ENCODE data around the gene PRKN. TPM values are rescaled to one million over a fixed set of nuclear protein-coding genes. Genes with fewer than 3 reads are reported as not detected.
"Not testable (repeated sequence)": the region's sequence is repeated elsewhere in the genome, so short reads cannot be mapped to it uniquely, and the experiment has no call there.

The PRKN gene
- total RNA-seq, 2 donors from 2014 or later = 15.7 to 19.3 TPM

DNA sequence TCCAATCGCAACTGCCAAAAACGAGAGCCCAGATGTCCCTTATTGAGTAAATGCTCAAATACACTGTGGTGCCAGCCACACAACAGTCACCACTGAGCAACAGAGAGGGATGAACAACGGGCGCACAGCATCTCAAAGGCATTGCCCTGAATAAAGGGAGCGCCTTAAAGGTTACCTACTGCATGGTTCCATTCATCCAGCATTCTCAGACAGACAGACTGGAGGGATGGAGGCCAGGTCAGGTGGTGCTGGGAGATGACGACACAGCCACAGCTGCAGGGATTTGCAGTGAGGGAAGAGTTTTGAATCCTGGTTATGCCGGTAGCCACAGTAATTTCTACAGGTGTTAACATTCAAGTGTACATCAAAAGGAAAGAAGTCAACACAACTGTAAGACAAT is 838.2 kb downstream of the PRKN start:
- Histone ChIP-seq H3K36me3 (no peaks in the 10 kb centered on the region), H3K27ac (no peak overlapping the region), H3K9me3 (no peaks in the 10 kb centered on the region), H3K4me3 (no peak overlapping the region), H3K27me3 (no peaks in the 10 kb centered on the region), H3K4me1 (no peaks in the 10 kb centered on the region)
- DNase-seq (ENCODE audit: low spot score) = no peak
- TF ChIP-seq, protein P1, sequence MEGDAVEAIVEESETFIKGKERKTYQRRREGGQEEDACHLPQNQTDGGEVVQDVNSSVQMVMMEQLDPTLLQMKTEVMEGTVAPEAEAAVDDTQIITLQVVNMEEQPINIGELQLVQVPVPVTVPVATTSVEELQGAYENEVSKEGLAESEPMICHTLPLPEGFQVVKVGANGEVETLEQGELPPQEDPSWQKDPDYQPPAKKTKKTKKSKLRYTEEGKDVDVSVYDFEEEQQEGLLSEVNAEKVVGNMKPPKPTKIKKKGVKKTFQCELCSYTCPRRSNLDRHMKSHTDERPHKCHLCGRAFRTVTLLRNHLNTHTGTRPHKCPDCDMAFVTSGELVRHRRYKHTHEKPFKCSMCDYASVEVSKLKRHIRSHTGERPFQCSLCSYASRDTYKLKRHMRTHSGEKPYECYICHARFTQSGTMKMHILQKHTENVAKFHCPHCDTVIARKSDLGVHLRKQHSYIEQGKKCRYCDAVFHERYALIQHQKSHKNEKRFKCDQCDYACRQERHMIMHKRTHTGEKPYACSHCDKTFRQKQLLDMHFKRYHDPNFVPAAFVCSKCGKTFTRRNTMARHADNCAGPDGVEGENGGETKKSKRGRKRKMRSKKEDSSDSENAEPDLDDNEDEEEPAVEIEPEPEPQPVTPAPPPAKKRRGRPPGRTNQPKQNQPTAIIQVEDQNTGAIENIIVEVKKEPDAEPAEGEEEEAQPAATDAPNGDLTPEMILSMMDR (IDR thresholded peaks at IDR 0.05) = no peak

DNA sequence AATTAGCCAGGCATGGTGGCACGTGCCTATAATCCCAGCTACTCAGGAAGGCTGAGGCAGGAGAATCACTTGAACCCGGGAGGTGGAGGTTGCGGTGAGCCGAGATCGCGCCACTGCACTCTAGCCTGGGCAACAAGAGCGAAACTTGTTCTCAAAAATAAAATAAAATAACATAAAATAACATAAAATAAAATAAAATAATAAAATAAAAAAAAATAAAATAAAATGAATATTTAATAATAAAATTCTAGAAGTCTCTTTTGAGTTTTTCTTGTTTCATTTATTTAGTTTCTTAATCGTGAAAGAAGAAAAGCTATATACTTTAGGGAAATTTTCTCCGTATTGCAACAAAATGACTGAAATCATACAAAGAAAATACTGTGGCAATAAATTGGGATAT is 841.0 kb downstream of the PRKN start:
- not testable (repeated sequence) for H3K4me3 ChIP-seq; H3K27me3 ChIP-seq; H3K9me3 ChIP-seq; H3K4me1 ChIP-seq; H3K27ac ChIP-seq; DNase-seq (ENCODE audit: low spot score); H3K36me3 ChIP-seq

DNA sequence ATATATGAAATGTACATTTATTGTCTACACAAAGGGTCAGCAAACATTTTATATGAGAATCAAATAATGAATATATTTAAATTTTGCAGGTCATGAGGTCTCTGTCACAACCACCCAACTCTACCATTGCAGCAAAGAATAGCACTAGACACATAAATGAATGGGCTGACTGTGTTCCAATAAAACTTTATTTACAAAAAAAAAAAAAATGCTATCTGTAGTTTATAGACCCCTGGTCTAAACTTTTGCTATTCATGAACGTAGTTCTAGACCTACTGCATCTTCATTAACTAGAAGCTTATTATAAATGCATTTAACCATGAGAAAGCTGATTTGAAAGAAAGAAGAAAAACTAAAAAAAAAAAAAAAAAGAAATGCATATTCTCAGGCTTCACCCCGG is 842.8 kb downstream of the PRKN start:
- Histone ChIP-seq H3K27ac (no peak overlapping the region), H3K4me3 (no peak overlapping the region), H3K4me1 (no peaks in the 10 kb centered on the region), H3K27me3 (no peaks in the 10 kb centered on the region), H3K9me3 (no peaks in the 10 kb centered on the region), H3K36me3 (no peaks in the 10 kb centered on the region)
- TF ChIP-seq, protein P1 (IDR thresholded peaks at IDR 0.05) = no peak
- DNase-seq (ENCODE audit: low spot score) = no peak

DNA sequence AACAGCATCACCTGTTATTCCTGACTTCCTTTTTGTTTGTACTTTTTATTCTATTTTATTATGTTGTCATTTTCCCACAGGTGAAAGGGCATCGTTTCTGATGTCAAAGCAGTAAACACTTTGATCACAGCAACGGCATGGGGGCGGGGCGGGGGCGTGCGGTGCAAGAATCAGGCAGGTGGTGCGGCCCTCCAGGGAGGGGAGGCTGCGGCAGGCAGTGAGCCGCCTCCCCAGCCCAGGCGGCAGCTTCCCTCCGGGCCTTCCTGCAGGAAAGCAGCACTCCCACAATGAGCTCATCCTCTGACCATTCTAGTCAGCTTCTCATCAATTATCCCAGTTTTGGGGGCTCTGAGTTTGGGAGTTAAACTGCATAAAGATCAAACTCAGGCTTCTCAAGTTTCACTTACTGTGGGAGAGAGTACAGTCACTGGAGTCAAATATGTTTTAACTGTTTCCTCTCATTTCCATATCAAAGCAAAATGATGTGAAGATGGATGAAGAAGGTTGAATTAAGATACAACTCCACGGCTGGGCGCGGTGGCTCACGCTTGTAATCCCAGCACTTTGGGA is 845.3 kb downstream of the PRKN start:
- no peaks in the 10 kb centered on the region for H3K9me3 ChIP-seq
- TF ChIP-seq, protein P1 (IDR thresholded peaks at IDR 0.05) = no peak
- no peaks in the 10 kb centered on the region for H3K27me3 ChIP-seq
- no peak for DNase-seq (ENCODE audit: low spot score)
- no peaks in the 10 kb centered on the region for H3K36me3 ChIP-seq
- no peaks in the 10 kb centered on the region for H3K4me1 ChIP-seq
- no peak overlapping the region for H3K27ac ChIP-seq
- H3K4me3 ChIP-seq = no peak overlapping the region

DNA sequence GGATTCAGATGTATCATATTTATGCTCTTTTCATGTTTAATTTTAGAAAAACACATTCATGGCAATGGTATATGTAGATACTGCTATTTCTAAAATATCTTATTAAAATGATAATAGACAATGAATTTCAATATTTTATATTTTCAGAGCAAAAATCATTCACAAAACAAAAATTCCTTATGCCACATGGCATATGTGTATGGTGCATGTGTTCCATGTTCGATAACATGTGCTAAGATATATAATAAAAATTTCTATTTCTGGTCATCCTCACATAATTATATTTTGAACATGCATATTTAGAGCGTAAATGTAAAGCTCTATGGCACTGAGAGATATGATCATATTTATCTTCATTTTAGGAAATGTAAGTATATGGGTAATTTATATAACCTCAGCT is 847.5 kb downstream of the PRKN start:
- H3K9me3 ChIP-seq = no peaks in the 10 kb centered on the region
- TF ChIP-seq, protein P1 (IDR thresholded peaks at IDR 0.05) = no peak
- no peak overlapping the region for H3K27ac ChIP-seq
- H3K4me1 ChIP-seq = no peaks in the 10 kb centered on the region
- no peaks in the 10 kb centered on the region for H3K36me3 ChIP-seq
- H3K27me3 ChIP-seq = no peaks in the 10 kb centered on the region
- no peak for DNase-seq (ENCODE audit: low spot score)
- no peak overlapping the region for H3K4me3 ChIP-seq

DNA sequence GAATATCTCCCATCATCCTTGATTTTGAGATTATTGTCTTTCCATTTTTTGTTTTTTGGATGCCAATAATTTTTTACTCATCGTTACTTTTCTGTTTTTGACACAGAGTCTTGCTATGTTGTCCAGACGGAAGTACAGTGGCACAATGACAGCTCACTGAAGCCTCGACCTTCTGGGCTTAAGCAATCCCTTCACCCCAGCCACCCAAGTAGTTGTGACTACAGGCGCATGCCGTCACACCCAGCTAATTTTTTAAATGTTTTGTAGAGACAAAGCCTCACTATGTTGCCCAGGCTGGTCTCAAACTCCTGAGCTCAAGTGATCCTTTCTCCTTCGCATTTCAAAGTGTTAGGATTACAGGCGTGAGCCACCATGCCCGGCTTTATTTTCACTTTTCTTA is 851.3 kb downstream of the PRKN start:
- no peak for DNase-seq (ENCODE audit: low spot score)
- no peaks in the 10 kb centered on the region for H3K9me3 ChIP-seq
- TF ChIP-seq, protein P1 (IDR thresholded peaks at IDR 0.05) = no peak
- no peaks in the 10 kb centered on the region for H3K27me3 ChIP-seq
- no peak overlapping the region for H3K4me3 ChIP-seq
- no peak overlapping the region for H3K27ac ChIP-seq
- H3K4me1 ChIP-seq = no peaks in the 10 kb centered on the region
- no peaks in the 10 kb centered on the region for H3K36me3 ChIP-seq
